Measurements from ENCODE around the gene TTC28. TPM values are rescaled to one million over a fixed set of nuclear protein-coding genes. Genes with fewer than 3 reads are reported as not detected.
"Not testable (repeated sequence)": the region's sequence is repeated elsewhere in the genome, so short reads cannot be mapped to it uniquely, and the experiment has no call there.

TTC28 gene
- total RNA-seq, 2 donors from 2014 or later = 94.2 to 170 TPM

GRCh38 chr22:28570696-28571373, 108.8 kb downstream of the TTC28 start:
- Histone ChIP-seq H3K27me3 (replicated peaks; ENCODE audit: insufficient read depth) (no peaks in the 10 kb centered on the region), H3K36me3 (no peaks in the 10 kb centered on the region), H3K4me3 (no peak overlapping the region), H3K9me3 (no peaks in the 10 kb centered on the region), H3K27ac (no peak overlapping the region), H3K4me1 (ENCODE audit: control insufficient read depth in 1 of 2, low read depth in 2 of 2) (no peaks in the 10 kb centered on the region)
- no peak for ATAC-seq (ENCODE audit: insufficient number of reproducible peaks, low FRiP score, low read depth)
- no peak for DNase-seq (ENCODE audit: low spot score)
- TF ChIP-seq CTCF (IDR thresholded peaks at IDR 0.05) = no peak

- not testable (repeated sequence) for H3K27ac ChIP-seq; DNase-seq (ENCODE audit: low spot score); H3K36me3 ChIP-seq; H3K27me3 ChIP-seq (replicated peaks; ENCODE audit: insufficient read depth); H3K4me1 ChIP-seq (ENCODE audit: control insufficient read depth in 1 of 2, low read depth in 2 of 2); H3K4me3 ChIP-seq; ATAC-seq (ENCODE audit: insufficient number of reproducible peaks, low FRiP score, low read depth); H3K9me3 ChIP-seq
Observed at GRCh38 chr22:28568974-28569373, 110.7 kb downstream of the TTC28 start.

- H3K9me3 ChIP-seq = no peaks in the 10 kb centered on the region
- TF ChIP-seq CTCF (IDR thresholded peaks at IDR 0.05) = no peak
- H3K36me3 ChIP-seq = no peaks in the 10 kb centered on the region
- H3K4me3 ChIP-seq = no peak overlapping the region
- H3K27ac ChIP-seq = no peak overlapping the region
- DNase-seq (ENCODE audit: low spot score) = no peak
- H3K4me1 ChIP-seq (ENCODE audit: control insufficient read depth in 1 of 2, low read depth in 2 of 2) = no peaks in the 10 kb centered on the region
- no peak for ATAC-seq (ENCODE audit: insufficient number of reproducible peaks, low FRiP score, low read depth)
- H3K27me3 ChIP-seq (replicated peaks; ENCODE audit: insufficient read depth) = no peaks in the 10 kb centered on the region
Observed at GRCh38 chr22:28568099-28568498, 111.5 kb downstream of the TTC28 start.

GRCh38 chr22:28566920-28567499, 112.6 kb downstream of the TTC28 start:
- H3K4me1 ChIP-seq (ENCODE audit: control insufficient read depth in 1 of 2, low read depth in 2 of 2); H3K9me3 ChIP-seq; DNase-seq (ENCODE audit: low spot score); H3K4me3 ChIP-seq; ATAC-seq (ENCODE audit: insufficient number of reproducible peaks, low FRiP score, low read depth); H3K27me3 ChIP-seq (replicated peaks; ENCODE audit: insufficient read depth); H3K27ac ChIP-seq; H3K36me3 ChIP-seq: not testable (repeated sequence)

- no peaks in the 10 kb centered on the region for H3K9me3 ChIP-seq
- no peak for TF ChIP-seq CTCF (IDR thresholded peaks at IDR 0.05)
- ATAC-seq (ENCODE audit: insufficient number of reproducible peaks, low FRiP score, low read depth) = no peak
- H3K27ac ChIP-seq = no peak overlapping the region
- H3K27me3 ChIP-seq (replicated peaks; ENCODE audit: insufficient read depth) = no peaks in the 10 kb centered on the region
- H3K36me3 ChIP-seq = no peaks in the 10 kb centered on the region
- H3K4me3 ChIP-seq = no peak overlapping the region
- DNase-seq (ENCODE audit: low spot score) = no peak
- peaks cover 0 to 6% of the 10 kb centered on the region in 2 donors for H3K4me1 ChIP-seq (ENCODE audit: control insufficient read depth in 1 of 2, low read depth in 2 of 2)
Observed at GRCh38 chr22:28563636-28564035, 116.0 kb downstream of the TTC28 start.

- Histone ChIP-seq H3K4me3 (no peak overlapping the region), H3K4me1 (ENCODE audit: control insufficient read depth in 1 of 2, low read depth in 2 of 2) (peaks cover 0 to 6% of the 10 kb centered on the region in 2 donors), H3K36me3 (no peaks in the 10 kb centered on the region), H3K27me3 (replicated peaks; ENCODE audit: insufficient read depth) (no peaks in the 10 kb centered on the region), H3K9me3 (no peaks in the 10 kb centered on the region), H3K27ac (no peak overlapping the region)
- DNase-seq (ENCODE audit: low spot score) = no peak
- TF ChIP-seq CTCF (IDR thresholded peaks at IDR 0.05) = no peak
- ATAC-seq (ENCODE audit: insufficient number of reproducible peaks, low FRiP score, low read depth) = no peak
Observed at GRCh38 chr22:28562324-28562723, 117.3 kb downstream of the TTC28 start.

- ATAC-seq (ENCODE audit: insufficient number of reproducible peaks, low FRiP score, low read depth); H3K27ac ChIP-seq; DNase-seq (ENCODE audit: low spot score): not testable (repeated sequence)
Observed at GRCh38 chr22:28560743-28561101, 118.9 kb downstream of the TTC28 start.

More at GRCh38 chr22:28560743-28561101, 118.9 kb downstream of the TTC28 start:
- H3K36me3 ChIP-seq; H3K27me3 ChIP-seq (replicated peaks; ENCODE audit: insufficient read depth); H3K9me3 ChIP-seq; H3K4me1 ChIP-seq (ENCODE audit: control insufficient read depth in 1 of 2, low read depth in 2 of 2); H3K4me3 ChIP-seq: not testable (repeated sequence)

Measured in thoracic aorta (tissue), 2 donors.